NCI-H1436 (cell line): ENCODE measurements around the gene TMEM217.
"Not testable (repeated sequence)": the region's sequence is repeated elsewhere in the genome, so short reads cannot be mapped to it uniquely, and the experiment has no call there.

Experiments used
- DNase-seq: peaks from one replicate; lab custom pipeline; 2025; lab: John Stamatoyannopoulos, UW

The TMEM217 gene

DNA sequence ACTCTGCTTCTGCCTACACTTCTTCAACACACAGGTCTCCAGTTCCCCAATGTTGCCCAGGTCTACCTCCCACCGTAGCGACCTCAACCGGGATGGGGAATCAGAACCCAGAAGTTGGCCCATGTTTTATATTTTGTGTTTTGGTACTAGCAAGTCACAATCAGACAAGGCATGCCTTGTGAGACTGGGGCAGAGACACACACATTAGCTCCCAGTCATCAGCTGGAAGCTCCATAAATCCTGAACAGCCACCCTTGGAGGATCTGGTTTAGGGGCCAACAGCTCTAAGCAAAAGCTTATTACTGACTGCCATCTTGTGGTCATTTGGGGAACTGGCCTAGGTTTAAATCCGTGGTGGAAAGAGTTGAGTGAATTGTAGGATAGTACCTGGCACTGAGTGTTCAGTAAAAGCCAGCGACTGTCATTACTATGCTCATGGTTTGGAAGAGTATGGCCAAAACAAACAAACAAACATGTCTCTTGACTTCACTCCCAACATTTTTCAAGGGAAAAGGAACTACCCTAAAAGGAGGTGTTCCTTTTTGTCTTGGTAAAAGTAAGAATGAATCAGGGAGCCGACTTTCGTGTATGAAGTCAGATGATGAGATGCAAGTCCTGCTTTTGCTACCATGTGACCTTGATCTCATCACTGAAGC lies 47.5 kb downstream of the TMEM217 start:
- DNase-seq, result peak; percentile 63

DNA sequence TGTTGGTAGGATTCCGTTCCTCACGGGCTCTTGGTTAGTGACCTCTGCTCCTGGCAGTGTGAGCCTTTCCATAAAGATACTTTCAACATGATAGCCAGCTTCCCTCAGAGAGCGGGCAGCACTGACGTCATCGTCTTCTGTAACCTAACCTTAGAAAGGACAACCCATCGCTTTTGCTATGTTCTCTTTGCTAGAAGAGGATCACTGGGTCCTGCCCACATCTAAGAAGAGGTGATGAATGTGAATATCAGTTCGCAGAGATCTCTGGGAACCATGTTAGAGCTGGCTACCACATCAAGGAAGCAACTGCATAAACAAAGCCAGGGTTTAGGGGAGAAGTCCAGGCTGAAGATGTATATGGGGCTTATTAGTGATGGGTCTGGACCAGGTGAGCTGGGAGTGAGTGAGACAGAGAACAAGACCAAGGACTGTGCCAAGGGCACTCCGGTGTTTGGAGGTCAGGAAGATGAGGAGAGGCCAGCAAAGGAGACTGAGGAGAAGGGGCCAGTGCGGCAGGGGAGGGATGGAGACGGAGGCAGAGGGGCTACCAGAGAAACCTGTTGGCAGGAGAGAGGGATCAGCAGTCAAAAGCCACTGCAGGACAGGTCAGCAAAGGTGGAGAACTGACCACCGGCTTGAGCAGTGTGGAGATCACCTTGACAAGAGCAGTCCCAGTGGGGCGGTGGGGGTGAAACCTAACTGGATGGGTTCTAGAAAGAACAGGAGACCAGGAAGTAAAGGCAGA lies 48.3 kb downstream of the TMEM217 start:
- no peak for DNase-seq

DNA sequence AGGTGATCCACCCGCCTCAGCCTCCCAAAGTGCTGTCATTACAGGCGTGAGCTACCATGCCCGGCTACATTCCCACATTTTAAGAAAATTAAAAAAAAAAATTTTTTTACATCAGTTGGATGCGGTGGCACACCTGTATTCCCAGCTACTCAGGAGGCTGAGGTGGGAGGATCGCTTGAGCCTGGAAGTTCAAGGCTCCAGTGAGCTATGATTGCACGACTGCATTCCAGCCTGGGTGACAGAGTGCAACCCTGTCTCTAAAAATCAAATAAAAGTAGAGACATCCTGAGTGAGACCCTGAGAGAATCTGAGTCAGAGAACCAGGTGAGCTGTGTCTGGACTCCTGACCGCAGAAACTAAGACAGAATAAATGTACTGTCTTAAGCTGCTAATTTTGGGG lies 49.2 kb downstream of the TMEM217 start:
- DNase-seq, result no peak

DNA sequence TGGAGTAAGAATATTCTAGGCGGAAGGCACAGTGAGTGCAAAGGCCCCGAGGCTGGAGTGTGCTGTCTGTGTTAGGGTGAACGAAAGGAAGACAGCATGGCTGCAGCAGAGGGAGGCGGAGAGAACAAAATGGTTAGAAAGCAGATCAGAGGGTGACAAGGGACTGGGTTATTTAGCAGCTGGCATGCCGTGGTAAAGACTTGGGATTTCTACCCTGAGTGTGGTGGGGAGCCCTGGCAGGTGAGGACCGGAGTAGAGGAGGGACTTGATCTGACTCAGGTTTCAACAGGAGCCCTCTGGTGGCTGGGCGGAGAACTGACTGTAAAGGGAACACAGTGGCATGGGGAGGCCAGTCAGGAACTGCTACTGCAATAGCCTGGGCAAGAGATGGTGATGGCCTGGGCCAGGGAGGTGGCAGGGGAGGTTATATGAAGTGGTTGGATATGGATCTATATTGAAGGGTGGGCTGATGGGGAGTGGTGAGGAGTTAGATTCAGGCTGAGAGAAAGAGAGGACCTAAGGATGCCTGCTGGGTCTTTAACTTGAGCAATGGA lies 50.0 kb downstream of the TMEM217 start:
- DNase-seq, result peak; percentile 51

GRCh38 chr6:37206622-37207021 lies 51.3 kb downstream of the TMEM217 start:
- DNase-seq, result no peak

DNA sequence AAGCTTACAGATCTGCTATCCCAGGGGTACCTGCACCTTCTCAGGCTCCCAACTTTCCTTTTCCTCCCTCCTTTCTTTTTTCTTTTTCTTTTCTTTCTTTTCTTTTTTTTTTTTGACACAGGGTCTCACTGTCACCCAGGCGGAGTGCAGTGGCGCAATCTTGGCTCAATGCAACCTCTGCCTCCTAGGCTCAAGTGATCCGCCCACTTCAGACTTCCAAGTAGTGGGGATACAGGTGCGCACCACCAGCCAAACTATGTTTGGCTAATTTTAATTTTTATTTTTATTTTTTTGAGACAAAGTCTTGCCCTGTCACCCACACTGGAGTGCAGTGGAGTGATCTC lies 52.0 kb downstream of the TMEM217 start:
- DNase-seq, result no peak

GRCh38 chr6:37205175-37205996 lies 52.6 kb downstream of the TMEM217 start:
- no peak for DNase-seq

- no peak for DNase-seq
Measured at GRCh38 chr6:37204014-37204751, 53.8 kb downstream of the TMEM217 start.

GRCh38 chr6:37202788-37203491 lies 55.0 kb downstream of the TMEM217 start:
- no peak for DNase-seq

DNA sequence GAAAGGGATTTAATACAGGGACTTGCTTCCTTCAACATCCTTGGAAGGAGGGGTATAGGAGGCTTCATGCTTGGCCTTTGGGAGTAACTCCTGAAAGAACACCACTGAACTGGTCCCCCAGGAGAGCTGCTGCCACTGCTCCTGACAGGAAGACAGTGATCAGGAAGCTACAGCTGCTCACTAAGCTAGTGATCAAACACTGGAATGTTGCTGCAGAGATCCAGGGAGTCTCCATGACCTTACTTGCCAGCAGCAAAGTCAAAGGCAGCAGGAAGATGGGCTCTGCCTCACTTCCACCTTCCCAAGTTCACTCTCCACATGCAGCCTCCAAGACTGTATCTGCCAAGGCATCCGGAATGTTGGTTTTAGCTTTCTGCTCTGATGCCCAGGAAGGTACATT lies 56.2 kb downstream of the TMEM217 start:
- DNase-seq, result no peak

- no peak for DNase-seq
Measured at GRCh38 chr6:37200085-37200484, 57.9 kb downstream of the TMEM217 start.

GRCh38 chr6:37196451-37196850 lies 61.5 kb downstream of the TMEM217 start:
- DNase-seq, result not testable (repeated sequence)

GRCh38 chr6:37194886-37195285 lies 63.1 kb downstream of the TMEM217 start:
- DNase-seq, result not testable (repeated sequence)

DNA sequence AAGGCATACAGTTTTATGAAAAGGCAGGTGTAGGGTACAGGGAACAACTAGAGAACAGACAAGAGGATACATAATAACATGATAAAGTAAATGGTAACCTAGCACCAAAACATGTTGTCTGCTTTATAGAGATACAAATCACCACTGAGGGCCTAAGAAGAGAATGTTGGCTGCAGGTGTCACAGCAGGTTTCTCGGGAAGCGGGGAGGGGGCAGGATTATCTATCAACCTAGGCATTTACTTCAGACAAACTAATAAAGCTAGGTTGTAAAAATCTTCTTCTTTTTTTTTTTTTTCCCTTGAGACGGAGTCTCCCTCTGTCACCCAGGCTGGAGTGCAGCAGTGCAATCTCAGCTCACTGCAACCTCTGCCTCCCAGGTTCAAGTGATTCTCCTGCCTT lies 65.3 kb downstream of the TMEM217 start:
- no peak for DNase-seq

GRCh38 chr6:37190159-37190535 lies 67.8 kb downstream of the TMEM217 start:
- DNase-seq, result no peak

DNA sequence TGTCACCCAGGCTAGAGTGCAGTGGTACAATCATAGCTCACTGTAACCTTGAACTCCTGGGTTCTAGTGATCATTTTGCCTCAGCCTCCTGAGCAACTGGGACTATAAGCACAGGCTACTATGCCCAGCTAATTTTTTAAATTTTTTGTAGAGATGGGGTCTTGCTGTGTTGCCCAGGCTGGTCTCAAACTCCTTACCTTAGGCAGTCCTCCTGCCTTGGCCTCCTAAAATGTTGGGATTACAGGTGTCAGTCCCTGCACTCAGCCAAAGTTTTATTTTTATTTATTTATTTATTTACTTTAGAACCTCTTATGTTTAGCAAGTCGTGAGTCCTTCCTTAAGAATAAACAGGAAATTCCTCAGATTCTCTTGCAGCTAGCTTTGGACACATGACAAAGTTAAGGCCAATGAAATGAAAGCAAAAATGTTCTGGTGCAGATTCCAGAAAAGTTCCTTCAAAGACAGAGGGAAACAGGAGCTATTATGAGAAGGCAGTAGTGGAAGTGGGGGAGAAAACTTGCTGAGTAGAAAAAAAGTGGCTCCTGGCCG lies 68.9 kb downstream of the TMEM217 start:
- DNase-seq, result no peak

DNA sequence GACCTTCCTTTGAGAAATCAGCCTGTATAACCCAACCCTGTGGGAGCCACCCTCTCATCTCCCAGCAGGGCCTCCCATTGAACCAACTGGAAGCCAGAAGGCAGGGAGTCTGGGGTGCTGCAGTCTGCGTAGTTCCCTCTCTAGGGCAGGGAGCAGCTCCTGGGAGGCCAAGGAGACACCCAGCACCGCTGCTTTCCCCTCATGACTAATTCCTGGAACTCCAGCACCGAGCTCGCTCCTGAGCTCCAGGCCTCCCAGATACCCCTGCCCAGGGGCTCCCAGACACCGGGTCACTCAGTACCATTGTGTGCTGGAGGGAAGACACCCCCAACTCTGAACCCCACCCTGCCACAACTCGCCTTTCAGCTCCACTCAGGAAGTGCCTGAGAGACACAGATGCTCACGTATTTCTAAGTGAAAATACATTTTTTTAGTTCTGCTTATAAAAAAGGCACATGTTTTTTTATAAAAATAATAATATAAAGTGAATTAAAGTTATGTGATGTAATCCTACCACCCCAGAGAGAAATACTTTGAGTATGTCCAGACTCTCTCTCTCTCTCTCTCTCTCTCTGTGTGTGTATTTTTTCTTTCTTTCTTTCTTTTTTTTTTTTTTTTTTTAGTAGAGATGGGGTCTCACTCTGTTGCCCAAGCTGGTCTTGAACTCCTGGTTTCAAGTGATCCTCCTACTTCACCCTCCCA lies 70.5 kb downstream of the TMEM217 start:
- no peak for DNase-seq

GRCh38 chr6:37185949-37186720 lies 71.8 kb downstream of the TMEM217 start:
- not testable (repeated sequence) for DNase-seq

GRCh38 chr6:37182736-37183590 lies 75.0 kb downstream of the TMEM217 start:
- DNase-seq, result no peak
